Body of pancreas (tissue), 4 donors: ENCODE results near the gene GALNTL6.

ENCODE experiments used
- POLR2A ChIP-seq, 3 donors: fragments of 450-650 bp; IDR thresholded peaks; one replicate each; pipeline ENCODE4 v1.6.1; 2016; ENCODE audit warnings: antibody characterized with exemption in 3 of 3, mild to moderate bottlenecking in 2 of 3
- TF ChIP-seq, protein P1 (sequence below), 7 experiments: fragments of 450-650 bp in 4 of 7; fragments of 200-600 bp in 3 of 7; sonication (generic) in 3 of 7; IDR thresholded peaks; one replicate each; pipeline ENCODE4 v1.5.1; 2016 to 2019; ENCODE audit warnings: antibody characterized with exemption in 7 of 7

DNA sequence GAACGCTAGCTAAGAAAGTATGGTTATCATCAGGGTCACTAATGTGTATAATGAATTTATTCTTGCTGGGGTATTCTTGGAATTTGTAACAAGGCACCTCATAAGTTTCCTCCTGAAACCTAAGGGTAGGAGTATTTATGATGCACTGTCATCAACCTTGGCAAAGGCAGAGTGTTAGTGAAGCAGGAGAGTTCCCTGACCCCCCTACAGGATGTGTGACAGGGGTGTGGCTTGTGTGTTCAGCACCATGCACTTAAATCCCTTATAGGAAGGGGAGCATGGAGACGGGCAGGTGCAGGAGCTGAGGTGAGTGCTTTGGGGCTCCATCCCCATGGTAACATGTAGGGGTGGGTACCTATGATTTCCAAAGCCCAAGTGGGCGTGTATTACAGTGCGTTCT, 237.7 kb downstream of the GALNTL6 start:
- TF ChIP-seq, protein P1, sequence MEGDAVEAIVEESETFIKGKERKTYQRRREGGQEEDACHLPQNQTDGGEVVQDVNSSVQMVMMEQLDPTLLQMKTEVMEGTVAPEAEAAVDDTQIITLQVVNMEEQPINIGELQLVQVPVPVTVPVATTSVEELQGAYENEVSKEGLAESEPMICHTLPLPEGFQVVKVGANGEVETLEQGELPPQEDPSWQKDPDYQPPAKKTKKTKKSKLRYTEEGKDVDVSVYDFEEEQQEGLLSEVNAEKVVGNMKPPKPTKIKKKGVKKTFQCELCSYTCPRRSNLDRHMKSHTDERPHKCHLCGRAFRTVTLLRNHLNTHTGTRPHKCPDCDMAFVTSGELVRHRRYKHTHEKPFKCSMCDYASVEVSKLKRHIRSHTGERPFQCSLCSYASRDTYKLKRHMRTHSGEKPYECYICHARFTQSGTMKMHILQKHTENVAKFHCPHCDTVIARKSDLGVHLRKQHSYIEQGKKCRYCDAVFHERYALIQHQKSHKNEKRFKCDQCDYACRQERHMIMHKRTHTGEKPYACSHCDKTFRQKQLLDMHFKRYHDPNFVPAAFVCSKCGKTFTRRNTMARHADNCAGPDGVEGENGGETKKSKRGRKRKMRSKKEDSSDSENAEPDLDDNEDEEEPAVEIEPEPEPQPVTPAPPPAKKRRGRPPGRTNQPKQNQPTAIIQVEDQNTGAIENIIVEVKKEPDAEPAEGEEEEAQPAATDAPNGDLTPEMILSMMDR (IDR thresholded peaks at IDR 0.05), result no peak
- TF ChIP-seq POLR2A (IDR thresholded peaks at IDR 0.05), result no peak
